Parathyroid adenoma (tissue), 2 donors: Measurements from ENCODE around the gene FGR.

Experiments
- H2AFZ ChIP-seq: fragments of 300-600 bp; sonication (generic); one replicate; pipeline ENCODE4 v1.7.0; 2017; ENCODE audit warnings: antibody characterized with exemption, mild to moderate bottlenecking
- H3K27ac ChIP-seq: fragments of 300-600 bp; sonication (generic); one replicate; pipeline ENCODE4 v1.7.0; 2017
- H3K27me3 ChIP-seq: fragments of 300-600 bp; sonication (generic); one replicate; pipeline ENCODE4 v1.7.0; 2017; ENCODE audit warnings: low read length; ENCODE audit not compliant: control insufficient read depth, insufficient read depth
- H3K36me3 ChIP-seq: fragments of 300-600 bp; sonication (generic); one replicate; pipeline ENCODE4 v1.7.0; 2017; ENCODE audit warnings: low read length; ENCODE audit not compliant: control insufficient read depth, insufficient read depth
- H3K4me1 ChIP-seq: fragments of 300-600 bp; sonication (generic); one replicate; pipeline ENCODE4 v1.7.0; 2017; ENCODE audit warnings: control low read depth
- H3K4me2 ChIP-seq: fragments of 300-600 bp; sonication (generic); one replicate; pipeline ENCODE4 v1.7.0; 2017; ENCODE audit warnings: low read length
- H3K4me3 ChIP-seq: fragments of 300-600 bp; sonication (generic); one replicate; pipeline ENCODE4 v1.7.0; 2017; ENCODE audit warnings: low read depth, low read length
- H3K79me2 ChIP-seq: fragments of 300-600 bp; sonication (generic); one replicate; pipeline ENCODE4 v1.7.0; 2017; ENCODE audit warnings: control low read depth
- H3K9ac ChIP-seq: fragments of 300-600 bp; sonication (generic); one replicate; pipeline ENCODE4 v1.7.0; 2017; ENCODE audit warnings: mild to moderate bottlenecking
- H3K9me3 ChIP-seq: fragments of 300-600 bp; sonication (generic); one replicate; pipeline ENCODE4 v1.7.0; 2017; ENCODE audit warnings: low read length; ENCODE audit not compliant: control insufficient read depth
- CTCF ChIP-seq: fragments of 300-600 bp; sonication (generic); IDR thresholded peaks from one replicate; pipeline ENCODE4 v1.7.0; 2017; ENCODE audit warnings: antibody characterized with exemption, mild to moderate bottlenecking
- donor health status: primary hyperparathyroidism.

The FGR gene

DNA sequence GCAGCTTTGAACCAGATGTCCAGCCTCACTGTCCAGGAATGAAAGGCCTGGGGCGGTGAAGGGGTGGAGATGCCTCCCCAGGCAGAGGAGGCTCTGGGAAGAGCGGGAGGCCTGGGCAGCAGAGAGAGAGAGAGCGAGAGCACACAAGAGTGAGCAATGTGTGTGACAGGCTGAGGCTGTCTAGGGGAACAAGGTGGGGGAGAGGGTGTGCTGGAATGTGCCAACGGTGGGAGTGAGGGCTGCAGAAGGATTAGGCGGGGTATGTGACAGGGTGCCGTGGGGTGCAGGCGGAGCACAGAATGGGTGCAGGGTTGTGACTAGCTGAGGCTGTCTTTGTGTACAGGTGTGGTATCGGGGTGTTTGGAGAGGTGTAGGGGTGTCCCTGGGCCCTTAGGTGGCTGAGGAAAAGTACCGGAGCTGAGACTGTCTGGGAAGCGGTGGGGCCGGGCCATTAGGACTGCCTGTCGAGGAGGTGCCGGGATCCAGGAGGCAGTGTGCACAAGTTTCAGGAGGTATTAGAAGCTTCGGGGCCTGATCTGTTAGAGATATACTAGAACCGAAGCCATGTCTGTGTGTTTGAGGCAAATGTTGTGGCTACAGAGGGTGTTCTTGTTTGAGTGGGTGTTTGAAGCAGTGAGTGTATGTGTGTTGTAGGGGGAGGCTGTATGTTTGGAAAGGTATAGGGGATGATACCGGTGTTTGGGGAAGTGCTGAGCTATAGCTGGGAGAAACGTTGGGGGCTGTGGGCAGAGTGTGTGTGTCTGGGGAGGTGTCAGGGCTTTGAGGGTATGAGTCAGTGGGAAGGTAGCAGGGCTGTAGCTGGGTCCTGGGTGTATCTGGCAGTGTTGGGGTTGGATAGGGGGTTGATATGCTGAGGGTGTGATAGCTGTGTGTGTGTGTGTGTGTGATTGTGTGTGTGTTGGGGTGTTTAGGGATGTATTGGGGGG lies 40.1 kb downstream of the FGR start:
- Histone ChIP-seq H3K4me2 (no peak overlapping the region), H3K4me3 (no peak overlapping the region), H3K27me3 (no peaks in the 10 kb centered on the region), H3K9me3 (no peaks in the 10 kb centered on the region), H3K9ac (no peak overlapping the region), H3K36me3 (no peaks in the 10 kb centered on the region), H2AFZ (no peak overlapping the region), H3K27ac (no peak overlapping the region), H3K4me1 (peaks cover 3% of the 10 kb centered on the region), H3K79me2 (peaks cover 35% of the 10 kb centered on the region)
- no peak for TF ChIP-seq CTCF

DNA sequence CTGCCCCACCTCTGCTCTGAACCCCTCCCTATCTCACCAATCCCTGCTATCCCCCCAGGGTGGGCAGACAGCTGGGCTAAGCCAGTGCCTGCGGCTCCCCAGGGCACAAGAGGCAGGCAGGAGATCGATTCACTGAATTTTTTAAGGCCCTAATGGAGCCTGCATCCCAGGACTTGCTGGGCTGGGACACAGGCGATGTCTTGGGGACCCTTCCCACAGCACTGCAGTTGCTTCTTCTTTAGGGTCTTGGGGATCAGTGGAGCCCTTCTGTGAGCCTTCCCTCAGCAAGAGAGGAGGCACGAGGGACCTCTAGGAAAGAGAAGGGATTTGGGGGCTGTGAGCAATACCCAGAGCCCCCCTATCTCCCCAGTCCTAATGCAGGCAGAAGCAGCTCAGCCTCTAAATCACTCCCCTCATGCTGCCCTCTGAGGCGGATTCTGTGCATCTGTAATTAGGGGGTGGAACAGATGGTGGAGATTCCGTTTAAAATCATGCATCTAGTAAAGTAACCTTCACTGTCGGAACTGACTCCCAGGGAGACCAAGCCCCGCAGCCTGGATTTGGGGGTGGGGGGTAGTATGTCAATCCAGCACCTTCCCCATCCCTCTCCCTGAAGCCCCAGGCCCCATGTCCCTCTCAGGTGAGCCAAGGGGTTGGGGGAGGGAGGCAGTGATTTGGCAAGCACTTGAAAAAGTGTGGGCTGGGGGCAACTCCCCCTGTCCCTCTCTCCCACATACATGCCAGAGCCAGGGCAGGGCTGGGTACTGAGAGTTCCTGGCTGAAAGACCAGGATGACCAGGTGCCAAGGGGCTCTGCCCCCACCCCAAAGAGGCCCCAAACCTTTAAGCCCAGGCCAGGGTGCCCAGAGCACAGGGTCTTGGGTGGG lies 41.1 kb downstream of the FGR start:
- Histone ChIP-seq H3K4me1 (peaks cover 3% of the 10 kb centered on the region), H3K27me3 (no peaks in the 10 kb centered on the region), H3K36me3 (no peaks in the 10 kb centered on the region), H3K9ac (no peak overlapping the region), H3K9me3 (no peaks in the 10 kb centered on the region), H2AFZ (no peak overlapping the region), H3K4me2 (no peak overlapping the region), H3K79me2 (peaks cover 37% of the 10 kb centered on the region), H3K27ac (no peak overlapping the region), H3K4me3 (no peak overlapping the region)
- no peak for TF ChIP-seq CTCF

DNA sequence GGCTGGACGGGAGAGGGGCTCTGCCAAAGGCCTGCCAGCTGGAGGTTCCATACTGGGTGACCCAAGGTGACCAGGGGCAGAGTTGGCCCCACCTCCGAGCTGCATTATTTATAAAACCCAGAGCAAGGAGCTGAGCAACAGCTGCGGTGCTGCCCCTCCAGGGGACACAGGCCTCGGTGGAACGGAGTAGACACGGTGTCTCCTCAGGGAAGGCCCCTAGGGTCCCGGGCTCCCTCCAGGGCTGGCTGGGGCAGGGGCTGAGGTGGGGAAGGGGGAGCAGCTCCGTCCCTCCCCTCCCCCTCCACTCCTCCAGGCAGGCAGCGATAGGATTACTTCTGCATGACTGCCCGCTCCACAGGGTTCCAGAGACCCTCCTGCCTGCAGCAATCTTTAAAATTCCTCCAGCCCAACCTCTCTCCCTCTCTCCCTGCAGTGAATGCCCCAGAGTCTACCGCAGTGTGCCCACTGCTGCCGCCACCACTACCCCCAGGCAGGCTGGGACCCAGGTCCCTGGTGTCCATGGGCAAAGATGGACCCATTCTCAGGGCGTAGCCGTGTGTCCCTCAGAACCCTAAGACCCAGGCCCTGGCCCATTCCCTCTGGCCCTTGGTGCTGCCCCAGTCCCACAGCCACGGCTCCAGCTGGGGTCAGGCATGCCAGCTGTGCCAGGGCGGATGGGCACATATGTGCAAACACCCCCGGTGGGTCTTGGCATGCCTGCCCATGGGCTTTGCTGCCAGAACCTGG lies 41.9 kb downstream of the FGR start:
- no peak overlapping the region for H3K27ac ChIP-seq
- no peak for TF ChIP-seq CTCF
- H3K4me3 ChIP-seq: no peak overlapping the region

DNA sequence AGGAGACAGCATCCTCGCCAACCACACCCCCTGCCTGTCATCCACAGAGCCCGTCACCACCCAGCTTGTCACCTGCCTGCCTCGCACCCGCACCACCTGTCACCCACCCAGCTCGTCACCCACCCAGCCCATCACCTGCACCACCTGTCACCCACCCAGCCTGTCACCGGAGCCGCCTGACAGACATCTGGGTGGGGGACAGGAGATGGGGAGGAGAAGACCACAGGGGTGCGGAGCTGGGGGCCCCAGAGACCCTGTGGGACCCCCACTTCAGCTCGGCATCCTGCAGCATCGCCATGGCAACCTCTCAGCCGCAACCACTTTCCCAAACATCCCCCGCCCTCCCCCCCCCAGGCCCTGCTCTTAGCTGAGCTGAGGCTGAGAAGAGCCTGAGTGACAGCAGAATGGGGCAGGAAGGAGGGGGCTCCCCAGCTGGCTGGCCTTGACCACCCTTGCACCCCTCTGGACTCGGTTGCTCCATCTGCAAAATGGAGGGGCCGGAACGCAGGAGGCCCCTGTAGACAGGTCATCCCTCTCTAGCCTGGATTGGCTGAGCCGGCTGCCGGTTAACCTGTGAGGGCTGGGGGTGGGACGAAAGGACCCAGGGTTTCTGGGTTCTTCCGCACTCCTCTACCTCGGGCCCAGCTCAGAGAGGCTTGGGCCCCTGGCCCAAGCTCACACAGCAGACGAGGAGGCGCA lies 42.6 kb downstream of the FGR start:
- Histone ChIP-seq H3K4me3 (no peak overlapping the region), H3K9ac (no peak overlapping the region), H3K36me3 (no peaks in the 10 kb centered on the region), H3K4me1 (peaks cover 3% of the 10 kb centered on the region), H3K4me2 (no peak overlapping the region), H3K9me3 (no peaks in the 10 kb centered on the region), H3K27me3 (no peaks in the 10 kb centered on the region), H3K27ac (no peak overlapping the region), H3K79me2 (peaks cover 32% of the 10 kb centered on the region), H2AFZ (no peak overlapping the region)
- no peak for TF ChIP-seq CTCF

More for the DNA sequence above, 41.9 kb downstream of the FGR start:
- no peaks in the 10 kb centered on the region for H3K27me3 ChIP-seq
- no peak overlapping the region for H3K9ac ChIP-seq
- no peaks in the 10 kb centered on the region for H3K36me3 ChIP-seq
- H2AFZ ChIP-seq: no peak overlapping the region
- H3K4me2 ChIP-seq: no peak overlapping the region
- peaks cover 3% of the 10 kb centered on the region for H3K4me1 ChIP-seq
- H3K79me2 ChIP-seq: peaks cover 35% of the 10 kb centered on the region
- no peaks in the 10 kb centered on the region for H3K9me3 ChIP-seq
